Thoracic aorta (tissue), 2 donors: ENCODE data around the gene HNRNPF. TPM values are rescaled to one million over a fixed set of nuclear protein-coding genes. Genes with fewer than 3 reads are reported as not detected.
A peak's percentile ranks its signal among the peaks of the same experiment; 100 is the strongest.

Experiments used
- ATAC-seq: fragments of 150-250 bp; one replicate; pipeline ENCODE4 v1.8.0; 2017; ENCODE audit warnings: low read depth; ENCODE audit not compliant: insufficient number of reproducible peaks, low FRiP score
- DNase-seq: peaks from one replicate; pipeline ENCODE4 v3.0.0-alpha.2; 2020; ENCODE audit warnings: low spot score
- H3K27ac ChIP-seq, 2 donors: fragments of 200-600 bp; sonication (generic); 1 replicate in 1 of 2; 2 replicates in 1 of 2; pipeline ENCODE4 v1.5.1; 2016; ENCODE audit warnings: mild to moderate bottlenecking in 2 of 2, moderate library complexity in 2 of 2
- H3K27me3 ChIP-seq: fragments of 200-600 bp; sonication (generic); replicated peaks from 2 replicates; pipeline ENCODE4 v1.6.0; 2016; ENCODE audit warnings: mild to moderate bottlenecking; ENCODE audit not compliant: insufficient read depth
- H3K36me3 ChIP-seq: fragments of 200-600 bp; sonication (generic); one replicate; pipeline ENCODE4 v1.5.1; 2016
- H3K4me1 ChIP-seq, 2 donors: fragments of 200-600 bp; sonication (generic); 1 replicate in 1 of 2; 2 replicates in 1 of 2; pipeline versions ENCODE4 v1.5.1 to v1.6.0; 2016; ENCODE audit warnings: low read depth in 2 of 2, mild to moderate bottlenecking in 1 of 2; ENCODE audit not compliant: control insufficient read depth in 1 of 2
- H3K4me3 ChIP-seq: fragments of 200-600 bp; sonication (generic); 2 replicates; pipeline ENCODE4 v1.5.1; 2016; ENCODE audit warnings: mild to moderate bottlenecking
- H3K9me3 ChIP-seq: fragments of 200-600 bp; sonication (generic); 2 replicates; pipeline ENCODE4 v1.5.1; 2016
- total RNA-seq, 2 donors: library from RNA; depleted of rRNA; stranded (reverse); fragments of >200 nt; gene quantifications; one replicate each; pipeline versions ENCODE4 v1.1.0 to v1.2.3, GENCODE V29; 2016
- TF ChIP-seq, protein P1 (sequence below): fragments of 200-600 bp; sonication (generic); IDR thresholded peaks from one replicate; pipeline ENCODE4 v1.5.1; 2019; ENCODE audit warnings: antibody characterized with exemption

The HNRNPF gene
- total RNA-seq, 2 donors from 2014 or later: 86.6 to 137 TPM

DNA sequence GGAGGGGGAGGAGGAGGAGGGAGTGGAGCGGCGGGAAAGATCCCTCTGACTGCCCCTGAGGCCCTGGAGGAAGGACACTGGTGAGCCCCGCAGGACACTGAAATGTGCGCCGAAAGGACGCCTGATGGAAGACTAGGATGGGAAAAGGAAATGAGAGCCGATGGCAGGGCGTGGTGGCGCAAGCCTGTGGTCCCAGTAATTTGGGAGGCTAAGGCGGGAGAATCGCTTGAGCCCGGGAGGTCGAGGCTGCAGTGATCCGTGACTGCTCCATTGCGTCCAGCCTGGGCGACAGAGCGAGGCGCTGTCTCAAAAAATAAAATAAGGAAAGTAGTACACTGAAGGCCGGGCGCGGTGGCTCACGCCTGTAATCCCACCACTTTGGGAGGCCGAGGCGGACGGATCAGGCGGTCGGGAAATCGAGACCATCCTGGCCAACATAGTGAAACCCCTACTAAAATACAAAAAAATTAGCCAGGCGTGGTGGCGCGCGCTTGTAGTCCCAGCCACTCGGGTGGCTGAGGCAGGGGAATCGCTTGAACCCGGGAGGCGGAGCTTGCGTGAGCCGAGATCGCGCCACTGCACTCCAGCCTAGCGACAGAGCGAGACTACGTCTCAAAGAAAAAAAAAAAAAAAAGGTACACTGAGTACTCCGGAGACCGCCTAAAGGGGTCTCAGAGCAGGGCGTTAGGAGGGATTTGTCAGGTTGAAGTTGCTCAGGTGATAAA is 561 bp upstream of the HNRNPF start:
- DNase-seq (no peak), ATAC-seq (peak; percentile 4)
- no peaks in the 10 kb centered on the region for H3K36me3 ChIP-seq
- peak overlapping the region; percentile 97 to 99 for H3K27ac ChIP-seq
- peak overlapping the region; percentile 85 for H3K4me3 ChIP-seq
- TF ChIP-seq, protein P1, sequence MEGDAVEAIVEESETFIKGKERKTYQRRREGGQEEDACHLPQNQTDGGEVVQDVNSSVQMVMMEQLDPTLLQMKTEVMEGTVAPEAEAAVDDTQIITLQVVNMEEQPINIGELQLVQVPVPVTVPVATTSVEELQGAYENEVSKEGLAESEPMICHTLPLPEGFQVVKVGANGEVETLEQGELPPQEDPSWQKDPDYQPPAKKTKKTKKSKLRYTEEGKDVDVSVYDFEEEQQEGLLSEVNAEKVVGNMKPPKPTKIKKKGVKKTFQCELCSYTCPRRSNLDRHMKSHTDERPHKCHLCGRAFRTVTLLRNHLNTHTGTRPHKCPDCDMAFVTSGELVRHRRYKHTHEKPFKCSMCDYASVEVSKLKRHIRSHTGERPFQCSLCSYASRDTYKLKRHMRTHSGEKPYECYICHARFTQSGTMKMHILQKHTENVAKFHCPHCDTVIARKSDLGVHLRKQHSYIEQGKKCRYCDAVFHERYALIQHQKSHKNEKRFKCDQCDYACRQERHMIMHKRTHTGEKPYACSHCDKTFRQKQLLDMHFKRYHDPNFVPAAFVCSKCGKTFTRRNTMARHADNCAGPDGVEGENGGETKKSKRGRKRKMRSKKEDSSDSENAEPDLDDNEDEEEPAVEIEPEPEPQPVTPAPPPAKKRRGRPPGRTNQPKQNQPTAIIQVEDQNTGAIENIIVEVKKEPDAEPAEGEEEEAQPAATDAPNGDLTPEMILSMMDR: no peak
- H3K27me3 ChIP-seq: no peaks in the 10 kb centered on the region
- peaks cover 19 to 30% of the 10 kb centered on the region in 2 donors for H3K4me1 ChIP-seq
- H3K9me3 ChIP-seq: no peaks in the 10 kb centered on the region

- peak overlapping the region; percentile 85 for H3K4me3 ChIP-seq
- peaks cover 22 to 42% of the 10 kb centered on the region in 2 donors for H3K4me1 ChIP-seq
- no peaks in the 10 kb centered on the region for H3K36me3 ChIP-seq
- no peak for DNase-seq
- TF ChIP-seq, protein P1: no peak
- ATAC-seq: no peak
- H3K9me3 ChIP-seq: no peaks in the 10 kb centered on the region
- H3K27me3 ChIP-seq: no peaks in the 10 kb centered on the region
- H3K27ac ChIP-seq: peak overlapping the region; percentile 97 to 99
Observed at GRCh38 chr10:43408331-43408709, 666 bp downstream of the HNRNPF start.

GRCh38 chr10:43407576-43408330 is 1.2 kb downstream of the HNRNPF start:
- TF ChIP-seq, protein P1: peak; percentile 49
- peak; percentile 64 for ATAC-seq
- Histone ChIP-seq H3K4me3 (peak overlapping the region; percentile 85), H3K9me3 (no peaks in the 10 kb centered on the region), H3K4me1 (peaks cover 26 to 48% of the 10 kb centered on the region in 2 donors), H3K36me3 (no peaks in the 10 kb centered on the region), H3K27me3 (no peaks in the 10 kb centered on the region), H3K27ac (peak overlapping the region; percentile 97 to 99)
- peak; percentile 82 for DNase-seq

DNA sequence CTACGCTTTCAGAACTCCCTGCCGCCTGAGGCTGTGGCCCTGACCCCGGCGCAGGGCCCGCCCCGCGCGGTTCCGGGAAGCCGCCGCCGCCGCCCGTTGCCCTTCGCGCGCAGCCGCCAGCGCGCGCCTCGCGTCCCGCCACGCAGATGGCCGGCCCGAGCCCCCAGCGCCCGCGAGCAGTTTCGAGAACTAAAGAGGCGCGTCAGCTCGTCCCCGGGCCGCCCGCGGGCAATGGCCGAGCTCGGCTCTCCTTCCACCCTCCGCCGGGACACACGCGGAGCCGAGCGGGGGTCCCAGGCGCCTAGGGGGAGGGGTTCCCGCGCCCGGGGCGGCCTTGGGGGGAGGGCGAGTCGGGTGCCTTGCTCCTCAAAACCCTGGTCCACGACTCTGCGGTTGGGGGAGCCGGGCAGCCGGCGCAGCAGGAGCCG is 1.8 kb downstream of the HNRNPF start:
- DNase-seq (no peak), ATAC-seq (no peak)
- H3K36me3 ChIP-seq: no peaks in the 10 kb centered on the region
- no peaks in the 10 kb centered on the region for H3K27me3 ChIP-seq
- H3K9me3 ChIP-seq: no peaks in the 10 kb centered on the region
- H3K27ac ChIP-seq: peak overlapping the region; percentile 97 to 99
- H3K4me1 ChIP-seq: peaks cover 31 to 54% of the 10 kb centered on the region in 2 donors
- H3K4me3 ChIP-seq: peak overlapping the region; percentile 85
- TF ChIP-seq, protein P1: no peak

DNA sequence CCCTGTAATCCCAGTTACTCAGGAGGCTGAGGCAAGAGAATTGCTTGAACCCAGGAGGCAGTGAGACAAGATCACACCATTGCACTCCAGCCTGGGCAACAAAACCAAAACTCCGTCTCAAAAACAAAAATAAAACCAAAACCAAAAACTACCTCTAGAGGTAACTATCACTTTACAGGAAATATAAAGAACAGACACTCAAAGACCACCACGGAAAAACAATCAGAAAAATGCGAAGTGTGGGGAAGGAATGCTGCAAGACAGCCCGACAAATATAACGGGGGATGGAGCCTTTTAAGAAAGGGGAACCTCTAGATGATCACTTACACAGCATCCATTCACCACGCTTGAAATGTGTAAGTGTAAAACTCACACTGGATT is 4.3 kb downstream of the HNRNPF start:
- TF ChIP-seq, protein P1: no peak

More for the DNA sequence above, 4.3 kb downstream of the HNRNPF start:
- peak overlapping the region; percentile 18 for H3K4me3 ChIP-seq
- DNase-seq: no peak
- no peaks in the 10 kb centered on the region for H3K9me3 ChIP-seq
- H3K36me3 ChIP-seq: no peaks in the 10 kb centered on the region
- no peak overlapping the region for H3K27ac ChIP-seq
- no peak for ATAC-seq
- peaks cover 39 to 64% of the 10 kb centered on the region in 2 donors for H3K4me1 ChIP-seq
- H3K27me3 ChIP-seq: no peaks in the 10 kb centered on the region
